CD14-positive monocyte (primary cell): ENCODE results near the gene AJUBA. TPM values are rescaled to one million over a fixed set of nuclear protein-coding genes. Genes with fewer than 3 reads are reported as not detected.

Experiments
- DNase-seq, 3 donors: peaks; one replicate each; pipeline ENCODE4 v3.0.0-alpha.2; 2011 to 2022
- H2AFZ ChIP-seq: 2 replicates; pipeline ENCODE4 v1.6.0; 2012; ENCODE audit warnings: mild to moderate bottlenecking, low read depth, low read length, inconsistent platforms; ENCODE audit not compliant: insufficient read depth, poor library complexity, severe bottlenecking
- H3K27ac ChIP-seq, 2 donors: 1 replicate in 1 of 2; 2 replicates in 1 of 2; pipeline ENCODE4 v1.5.1; 2012 to 2013; ENCODE audit warnings: low read length in 2 of 2, control low read depth in 1 of 2, inconsistent platforms in 1 of 2, low read depth in 1 of 2, mild to moderate bottlenecking in 1 of 2
- H3K27me3 ChIP-seq, 2 donors: one replicate each; pipeline versions ENCODE4 v1.6.0 to v1.6.1; 2011 to 2013; ENCODE audit warnings: low read length in 2 of 2; ENCODE audit not compliant: control insufficient read depth in 2 of 2, insufficient read depth in 2 of 2
- H3K36me3 ChIP-seq, 2 donors: replicated peaks in 1 of 2; 1 replicate in 1 of 2; 2 replicates in 1 of 2; pipeline versions ENCODE4 v1.5.1 to v1.6.1; 2012 to 2013; ENCODE audit warnings: low read length in 2 of 2, control low read depth in 1 of 2, inconsistent platforms in 1 of 2, mild to moderate bottlenecking in 1 of 2; ENCODE audit not compliant: insufficient read depth in 2 of 2, control insufficient read depth in 1 of 2
- H3K4me1 ChIP-seq, 2 donors: 1 replicate in 1 of 2; 2 replicates in 1 of 2; pipeline versions ENCODE4 v1.5.1 to v1.6.1; 2012 to 2013; ENCODE audit warnings: low read length in 2 of 2, control low read depth in 1 of 2, inconsistent platforms in 1 of 2, mild to moderate bottlenecking in 1 of 2, moderate library complexity in 1 of 2; ENCODE audit not compliant: insufficient read depth in 2 of 2, control insufficient read depth in 1 of 2
- H3K4me2 ChIP-seq: replicated peaks from 2 replicates; pipeline ENCODE3; 2012; ENCODE audit warnings: low read length, moderate library complexity, mild to moderate bottlenecking; ENCODE audit not compliant: poor library complexity, severe bottlenecking; ENCODE audit errors: extremely low read depth
- H3K4me3 ChIP-seq, 3 experiments: fragments of 200-600 bp in 1 of 3; sonication (generic) in 1 of 3; replicated peaks in 1 of 3; 1 replicate in 2 of 3; 2 replicates in 1 of 3; pipeline ENCODE4 v1.5.1; 2011 to 2013; ENCODE audit warnings: low read length in 3 of 3, mild to moderate bottlenecking in 3 of 3, control low read depth in 2 of 3, low read depth in 2 of 3, inconsistent platforms in 1 of 3, moderate library complexity in 1 of 3
- H3K79me2 ChIP-seq: 2 replicates; pipeline ENCODE4 v1.6.0; 2012; ENCODE audit warnings: mild to moderate bottlenecking, control low read depth, inconsistent platforms, low read length, moderate library complexity; ENCODE audit not compliant: insufficient read depth
- H3K9ac ChIP-seq: 2 replicates; pipeline ENCODE4 v1.6.0; 2017; ENCODE audit warnings: low read length, mild to moderate bottlenecking; ENCODE audit not compliant: insufficient read depth, poor library complexity, severe bottlenecking
- H3K9me3 ChIP-seq, 2 donors: replicated peaks in 1 of 2; 1 replicate in 1 of 2; 2 replicates in 1 of 2; pipeline versions ENCODE4 v1.5.1 to v1.6.1; 2012 to 2013; ENCODE audit warnings: low read length in 2 of 2, control low read depth in 1 of 2; ENCODE audit not compliant: control insufficient read depth in 1 of 2, insufficient read depth in 1 of 2
- H4K20me1 ChIP-seq: 2 replicates; pipeline ENCODE4 v1.6.0; 2012; ENCODE audit warnings: mild to moderate bottlenecking, low read length, control low read depth, moderate library complexity; ENCODE audit not compliant: insufficient read depth
- H3K27ac Mint-ChIP-seq, 7 donors: one replicate each; pipeline ENCODE4 v1.8.0; 2020; ENCODE audit warnings: mild to moderate bottlenecking in 7 of 7, mixed read lengths in 7 of 7, moderate library complexity in 6 of 7, inconsistent platforms in 2 of 7
- H3K27me3 Mint-ChIP-seq, 3 donors: one replicate each; pipeline ENCODE4 v1.8.0; 2021 to 2022; ENCODE audit warnings: low read depth in 3 of 3, mild to moderate bottlenecking in 3 of 3, mixed read lengths in 3 of 3, moderate library complexity in 3 of 3, inconsistent platforms in 1 of 3
- H3K36me3 Mint-ChIP-seq, 2 donors: one replicate each; pipeline ENCODE4 v1.8.0; 2020; ENCODE audit warnings: mixed read lengths in 2 of 2, inconsistent platforms in 1 of 2, mild to moderate bottlenecking in 1 of 2
- H3K4me1 Mint-ChIP-seq: one replicate; pipeline ENCODE4 v1.8.0; 2020; ENCODE audit warnings: mild to moderate bottlenecking, mixed read lengths
- H3K4me3 Mint-ChIP-seq, 2 donors: one replicate each; pipeline ENCODE4 v1.8.0; 2020; ENCODE audit warnings: mild to moderate bottlenecking in 2 of 2, mixed read lengths in 2 of 2, moderate library complexity in 1 of 2
- H3K9me3 Mint-ChIP-seq, 7 donors: one replicate each; pipeline ENCODE4 v1.8.0; 2020 to 2022; ENCODE audit warnings: mixed read lengths in 7 of 7, mild to moderate bottlenecking in 6 of 7, moderate library complexity in 6 of 7, inconsistent platforms in 2 of 7
- WGBS: methylation state at CpG from one replicate; pipeline ENCODE4 v1.1.5; 2013; ENCODE audit warnings: missing lambda C conversion rate; ENCODE audit not compliant: insufficient coverage; 5-methylcytosine and 5-hydroxymethylcytosine counted together
- intact Hi-C, 2 donors: fragments of 100-400 bp; cut with micrococcal nuclease; formaldehyde crosslinking; loops; one replicate each; pipeline versions ENCODE4 v1.15.0 to v1.15.1; 2023
- polyA plus RNA-seq, 3 donors: library from polyadenylated mRNA; depleted of rRNA in 1 of 3; unstranded in 2 of 3; stranded (reverse) in 1 of 3; fragments of 300-500 nt in 2 of 3; fragments of >200 nt in 1 of 3; fragmentation: Illumina TruSeq in 2 of 3; gene quantifications; 1 replicate in 2 of 3; 2 replicates in 1 of 3; pipeline ENCODE4 v1.2.3, GENCODE V29; 2012 to 2021
- TF ChIP-seq, protein P1 (sequence below): fragments of 200-600 bp; IDR thresholded peaks from one replicate; pipeline ENCODE4 v1.8.0; 2022; ENCODE audit warnings: antibody characterized with exemption, mild to moderate bottlenecking

Gene AJUBA
- polyA plus RNA-seq, 3 donors = 0.04 TPM; not detected in 2

DNA sequence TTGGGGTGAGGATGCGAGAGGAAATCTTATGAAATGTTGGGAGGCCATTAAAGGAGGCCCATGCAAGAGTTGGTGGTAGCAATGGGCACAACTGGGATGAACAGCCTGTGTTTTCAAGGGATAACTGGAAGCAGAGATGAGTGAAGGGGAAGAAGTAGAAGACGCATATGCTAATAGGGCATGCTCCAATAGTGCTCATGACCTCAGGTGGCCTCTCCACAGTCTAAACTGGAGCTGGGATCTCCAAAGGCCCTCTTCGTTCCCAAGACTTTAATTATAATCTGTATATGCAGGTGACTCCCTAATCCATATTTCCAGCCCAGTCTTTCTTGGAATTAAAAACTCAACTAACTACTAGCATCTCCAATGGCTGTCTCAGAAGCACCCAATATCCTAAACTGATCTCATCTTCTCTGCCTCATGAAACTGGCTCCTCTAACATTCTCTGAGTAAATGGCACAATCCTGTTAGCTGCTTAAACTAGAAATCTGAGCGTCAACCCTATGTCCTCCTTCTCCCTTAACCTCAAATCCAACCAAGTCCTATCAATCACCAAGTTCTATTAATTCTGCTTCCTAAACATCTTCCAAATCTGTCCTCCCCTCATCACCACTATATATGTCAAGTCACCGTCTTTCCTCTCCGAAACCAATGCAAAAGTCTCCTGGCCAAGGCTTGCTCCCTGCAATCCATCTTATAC is 2.8 kb upstream of the AJUBA start:
- Mint-ChIP-seq H3K9me3 (peaks cover 0 to 8% (median 0%) of the 10 kb centered on the region in 7 donors), H3K4me3 (no peak overlapping the region), H3K27ac (no peak overlapping the region), H3K27me3 (peaks cover 4 to 16% (median 11%) of the 10 kb centered on the region in 3 donors), H3K36me3 (peaks cover 31 to 32% of the 10 kb centered on the region in 2 donors), H3K4me1 (peaks cover 6% of the 10 kb centered on the region)
- TF ChIP-seq, protein P1, sequence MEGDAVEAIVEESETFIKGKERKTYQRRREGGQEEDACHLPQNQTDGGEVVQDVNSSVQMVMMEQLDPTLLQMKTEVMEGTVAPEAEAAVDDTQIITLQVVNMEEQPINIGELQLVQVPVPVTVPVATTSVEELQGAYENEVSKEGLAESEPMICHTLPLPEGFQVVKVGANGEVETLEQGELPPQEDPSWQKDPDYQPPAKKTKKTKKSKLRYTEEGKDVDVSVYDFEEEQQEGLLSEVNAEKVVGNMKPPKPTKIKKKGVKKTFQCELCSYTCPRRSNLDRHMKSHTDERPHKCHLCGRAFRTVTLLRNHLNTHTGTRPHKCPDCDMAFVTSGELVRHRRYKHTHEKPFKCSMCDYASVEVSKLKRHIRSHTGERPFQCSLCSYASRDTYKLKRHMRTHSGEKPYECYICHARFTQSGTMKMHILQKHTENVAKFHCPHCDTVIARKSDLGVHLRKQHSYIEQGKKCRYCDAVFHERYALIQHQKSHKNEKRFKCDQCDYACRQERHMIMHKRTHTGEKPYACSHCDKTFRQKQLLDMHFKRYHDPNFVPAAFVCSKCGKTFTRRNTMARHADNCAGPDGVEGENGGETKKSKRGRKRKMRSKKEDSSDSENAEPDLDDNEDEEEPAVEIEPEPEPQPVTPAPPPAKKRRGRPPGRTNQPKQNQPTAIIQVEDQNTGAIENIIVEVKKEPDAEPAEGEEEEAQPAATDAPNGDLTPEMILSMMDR = no peak
- Histone ChIP-seq H3K79me2 (no peaks in the 10 kb centered on the region), H3K36me3 (peaks cover 10 to 29% of the 10 kb centered on the region in 2 donors), H3K4me2 (no peak overlapping the region), H3K4me3 (no peak overlapping the region), H3K9ac (no peak overlapping the region), H3K27ac (no peak overlapping the region), H2AFZ (no peak overlapping the region), H3K4me1 (peaks cover 25 to 27% of the 10 kb centered on the region in 2 donors), H3K27me3 (peaks cover 18 to 22% of the 10 kb centered on the region in 2 donors), H4K20me1 (no peaks in the 10 kb centered on the region), H3K9me3 (peaks cover 0 to 4% of the 10 kb centered on the region in 2 donors)
- DNase-seq = no peak
- intact Hi-C loops = loop anchor here in 1 of 2 donors (2.0 to 10.0 kb wide), 3 partner anchors 24 to 418 kb away; no protein-coding TSS in a partner anchor
- 100% methylated on average over 4 of the region's 6 CpGs for WGBS

DNA sequence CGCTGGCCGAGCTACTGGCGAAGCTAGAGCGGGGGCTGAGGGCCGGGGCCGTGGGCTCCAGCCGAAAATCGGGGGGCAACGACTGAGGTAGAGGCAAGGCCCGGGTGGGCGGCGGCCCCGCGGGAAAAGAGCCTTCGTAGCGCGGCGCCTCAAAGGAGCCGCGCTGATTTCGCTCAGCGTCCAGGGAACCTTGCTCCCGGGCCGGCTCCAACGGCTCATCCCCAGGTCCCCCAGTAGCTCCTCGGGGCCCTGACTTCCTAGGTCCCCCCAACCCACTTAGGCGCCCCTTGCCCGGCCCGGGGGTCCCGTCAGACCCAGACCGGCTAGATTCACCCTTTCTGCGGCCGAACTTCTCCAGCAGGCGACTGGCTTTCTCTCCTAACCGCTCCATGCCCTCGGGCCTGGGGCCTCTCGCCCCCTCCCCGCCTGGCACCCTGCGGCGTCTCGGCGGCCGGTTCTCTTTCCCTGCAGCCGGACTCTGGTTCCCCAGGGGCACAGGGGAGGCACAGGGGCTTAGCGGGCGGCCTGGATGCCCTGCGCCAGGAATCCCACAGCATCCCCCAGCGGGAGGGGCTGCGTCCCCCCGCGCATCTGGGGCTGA is 375 bp downstream of the AJUBA start:
- H3K4me3 ChIP-seq = peak overlapping the region; percentile 47 to 81 (median 77)
- H3K9me3 ChIP-seq = peaks cover 0 to 4% of the 10 kb centered on the region in 2 donors
- peaks cover 0 to under 1% of the 10 kb centered on the region in 2 donors for H3K36me3 ChIP-seq
- intact Hi-C loops = loop anchor here in 1 of 2 donors (5.0 to 10.0 kb wide), 2 partner anchors 47 to 415 kb away; no protein-coding TSS in a partner anchor
- under 1% methylated on average over 51 of the region's 51 CpGs for WGBS
- peaks cover 33 to 50% of the 10 kb centered on the region in 2 donors for H3K27me3 ChIP-seq
- H3K4me1 Mint-ChIP-seq = peaks cover 6% of the 10 kb centered on the region
- H3K27me3 Mint-ChIP-seq = peaks cover 30 to 42% (median 34%) of the 10 kb centered on the region in 3 donors
- peaks cover 0 to 8% (median 3%) of the 10 kb centered on the region in 7 donors for H3K9me3 Mint-ChIP-seq
- peak overlapping the region; percentile 61 for H3K9ac ChIP-seq
- H3K4me2 ChIP-seq = peak overlapping the region; percentile 93
- H3K27ac ChIP-seq = no peak overlapping the region
- H3K4me1 ChIP-seq = peaks cover 25 to 27% of the 10 kb centered on the region in 2 donors
- DNase-seq = no peak
- H3K4me3 Mint-ChIP-seq = no peak overlapping the region
- H3K36me3 Mint-ChIP-seq = peaks cover 4 to 7% of the 10 kb centered on the region in 2 donors
- H2AFZ ChIP-seq = peak overlapping the region; percentile 92
- H4K20me1 ChIP-seq = no peaks in the 10 kb centered on the region
- no peaks in the 10 kb centered on the region for H3K79me2 ChIP-seq
- no peak overlapping the region for H3K27ac Mint-ChIP-seq
- TF ChIP-seq, protein P1 = no peak
